Transverse colon (tissue), 4 donors: ENCODE data around the gene DNAH7.

Source experiments
- EP300 ChIP-seq: sonication (generic); formaldehyde crosslinking; IDR thresholded peaks from one replicate; pipeline ENCODE4 v1.6.1; 2017; ENCODE audit warnings: antibody characterized with exemption, low read depth
- POLR2A ChIP-seq: fragments of 450-650 bp; IDR thresholded peaks from one replicate; pipeline ENCODE4 v1.6.1; 2016; ENCODE audit warnings: antibody characterized with exemption, mild to moderate bottlenecking, moderate library complexity
- POLR2AphosphoS5 ChIP-seq, 3 donors: sonication (generic); formaldehyde crosslinking; IDR thresholded peaks; one replicate each; pipeline ENCODE4 v1.6.1; 2016; ENCODE audit warnings: antibody characterized with exemption in 3 of 3
- TF ChIP-seq, protein P1 (sequence below), 5 experiments: fragments of 200-600 bp in 3 of 5; fragments of 450-650 bp in 2 of 5; sonication (generic) in 3 of 5; IDR thresholded peaks; 1 replicate in 2 of 5; 2 replicates in 3 of 5; pipeline ENCODE4 v1.5.1; 2016 to 2017; ENCODE audit warnings: antibody characterized with exemption in 5 of 5, inconsistent platforms in 3 of 5, mild to moderate bottlenecking in 2 of 5, moderate library complexity in 1 of 5

DNA sequence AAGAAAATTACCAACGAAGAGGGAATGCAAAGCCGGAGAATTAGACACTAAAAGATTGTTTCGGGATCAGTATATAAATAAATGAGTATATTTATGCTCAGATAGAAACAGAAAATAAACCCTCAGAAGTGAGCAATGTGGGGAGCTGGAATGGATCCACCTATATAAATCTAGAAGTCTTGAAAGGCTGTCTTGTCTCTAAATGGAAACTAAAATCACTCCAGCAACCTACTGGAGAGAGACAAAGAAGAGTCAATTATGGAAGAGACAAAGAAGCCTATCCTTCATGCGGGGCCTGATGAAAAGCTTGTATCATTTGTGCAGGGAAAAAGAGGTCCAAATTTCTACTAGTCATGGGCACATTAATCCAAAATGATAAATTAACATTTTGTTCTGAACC lies 158.1 kb downstream of the DNAH7 start:
- TF ChIP-seq, protein P1, sequence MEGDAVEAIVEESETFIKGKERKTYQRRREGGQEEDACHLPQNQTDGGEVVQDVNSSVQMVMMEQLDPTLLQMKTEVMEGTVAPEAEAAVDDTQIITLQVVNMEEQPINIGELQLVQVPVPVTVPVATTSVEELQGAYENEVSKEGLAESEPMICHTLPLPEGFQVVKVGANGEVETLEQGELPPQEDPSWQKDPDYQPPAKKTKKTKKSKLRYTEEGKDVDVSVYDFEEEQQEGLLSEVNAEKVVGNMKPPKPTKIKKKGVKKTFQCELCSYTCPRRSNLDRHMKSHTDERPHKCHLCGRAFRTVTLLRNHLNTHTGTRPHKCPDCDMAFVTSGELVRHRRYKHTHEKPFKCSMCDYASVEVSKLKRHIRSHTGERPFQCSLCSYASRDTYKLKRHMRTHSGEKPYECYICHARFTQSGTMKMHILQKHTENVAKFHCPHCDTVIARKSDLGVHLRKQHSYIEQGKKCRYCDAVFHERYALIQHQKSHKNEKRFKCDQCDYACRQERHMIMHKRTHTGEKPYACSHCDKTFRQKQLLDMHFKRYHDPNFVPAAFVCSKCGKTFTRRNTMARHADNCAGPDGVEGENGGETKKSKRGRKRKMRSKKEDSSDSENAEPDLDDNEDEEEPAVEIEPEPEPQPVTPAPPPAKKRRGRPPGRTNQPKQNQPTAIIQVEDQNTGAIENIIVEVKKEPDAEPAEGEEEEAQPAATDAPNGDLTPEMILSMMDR (IDR thresholded peaks at IDR 0.05): no peak
- no peak for TF ChIP-seq POLR2A
- no peak for TF ChIP-seq EP300
- TF ChIP-seq POLR2AphosphoS5 (IDR thresholded peaks at IDR 0.05): no peak
